ENCODE results near the gene MCTS1.

MCTS1 gene

GRCh38 chrX:120561634-120562568 lies 42.0 kb upstream of the MCTS1 start:
- no peaks in the 10 kb centered on the region for H3K27me3 Mint-ChIP-seq (ENCODE audit: low read depth)
- peaks cover 5% of the 10 kb centered on the region for H3K36me3 Mint-ChIP-seq (ENCODE audit: low read depth)
- H3K9me3 Mint-ChIP-seq = no peaks in the 10 kb centered on the region
- peak overlapping the region; percentile 99 for H3K27ac Mint-ChIP-seq
- peak overlapping the region; percentile 92 to 94 (median 94) for H3K4me3 Mint-ChIP-seq
- TF ChIP-seq CTCF (IDR thresholded peaks at IDR 0.05; ENCODE audit: unreplicated experiment in 3 of 3) = no peak
- H3K4me1 Mint-ChIP-seq = peaks cover 17% of the 10 kb centered on the region

GRCh38 chrX:120562569-120562926 lies 41.4 kb upstream of the MCTS1 start:
- Mint-ChIP-seq H3K27me3 (ENCODE audit: low read depth) (no peaks in the 10 kb centered on the region), H3K4me3 (peak overlapping the region; percentile 92 to 94 (median 94)), H3K9me3 (no peaks in the 10 kb centered on the region), H3K4me1 (peaks cover 13% of the 10 kb centered on the region), H3K27ac (peak overlapping the region; percentile 99), H3K36me3 (ENCODE audit: low read depth) (no peaks in the 10 kb centered on the region)
- no peak for TF ChIP-seq CTCF (IDR thresholded peaks at IDR 0.05; ENCODE audit: unreplicated experiment in 3 of 3)

- Mint-ChIP-seq H3K9me3 (no peaks in the 10 kb centered on the region), H3K4me3 (no peak overlapping the region), H3K4me1 (peaks cover 12% of the 10 kb centered on the region), H3K36me3 (ENCODE audit: low read depth) (no peaks in the 10 kb centered on the region), H3K27me3 (ENCODE audit: low read depth) (no peaks in the 10 kb centered on the region), H3K27ac (no peak overlapping the region)
- no peak for TF ChIP-seq CTCF (IDR thresholded peaks at IDR 0.05; ENCODE audit: unreplicated experiment in 3 of 3)
Measured at GRCh38 chrX:120564925-120565324, 39.0 kb upstream of the MCTS1 start.

- no peak for TF ChIP-seq CTCF (IDR thresholded peaks at IDR 0.05; ENCODE audit: unreplicated experiment in 3 of 3)
Measured at GRCh38 chrX:120566817-120567216, 37.1 kb upstream of the MCTS1 start.

GRCh38 chrX:120568035-120568434 lies 35.9 kb upstream of the MCTS1 start:
- no peak for TF ChIP-seq CTCF (IDR thresholded peaks at IDR 0.05; ENCODE audit: unreplicated experiment in 3 of 3)
- H3K27ac Mint-ChIP-seq = no peak overlapping the region

More at GRCh38 chrX:120566817-120567216, 37.1 kb upstream of the MCTS1 start:
- peaks cover 7% of the 10 kb centered on the region for H3K4me1 Mint-ChIP-seq
- no peaks in the 10 kb centered on the region for H3K36me3 Mint-ChIP-seq (ENCODE audit: low read depth)
- no peaks in the 10 kb centered on the region for H3K27me3 Mint-ChIP-seq (ENCODE audit: low read depth)
- H3K27ac Mint-ChIP-seq = no peak overlapping the region
- H3K4me3 Mint-ChIP-seq = no peak overlapping the region
- H3K9me3 Mint-ChIP-seq = no peaks in the 10 kb centered on the region

GRCh38 chrX:120568609-120569008 lies 35.3 kb upstream of the MCTS1 start:
- Mint-ChIP-seq H3K4me3 (no peak overlapping the region), H3K9me3 (no peaks in the 10 kb centered on the region), H3K36me3 (ENCODE audit: low read depth) (no peaks in the 10 kb centered on the region), H3K4me1 (no peaks in the 10 kb centered on the region), H3K27me3 (ENCODE audit: low read depth) (no peaks in the 10 kb centered on the region), H3K27ac (no peak overlapping the region)
- TF ChIP-seq CTCF (IDR thresholded peaks at IDR 0.05; ENCODE audit: unreplicated experiment in 3 of 3) = no peak

More at GRCh38 chrX:120568035-120568434, 35.9 kb upstream of the MCTS1 start:
- Mint-ChIP-seq H3K27me3 (ENCODE audit: low read depth) (no peaks in the 10 kb centered on the region), H3K4me1 (no peaks in the 10 kb centered on the region), H3K36me3 (ENCODE audit: low read depth) (no peaks in the 10 kb centered on the region), H3K4me3 (no peak overlapping the region), H3K9me3 (no peaks in the 10 kb centered on the region)

Data from nephron (organoid).